Upper lobe of left lung (tissue), 6 donors: ENCODE data around the gene CFHR5. TPM values are rescaled to one million over a fixed set of nuclear protein-coding genes. Genes with fewer than 3 reads are reported as not detected.

ENCODE experiments used
- ATAC-seq, 2 donors: fragments of 200-7000 bp; cut with Tn5 transposase; one replicate each; pipeline ENCODE4 v1.9.1; 2022; ENCODE audit warnings: mild to moderate bottlenecking in 2 of 2, moderate library complexity in 2 of 2; ENCODE audit not compliant: low FRiP score in 2 of 2
- DNase-seq, 2 donors: peaks; one replicate each; pipeline ENCODE4 v3.0.0-alpha.2; 2019 to 2020
- H3K27ac ChIP-seq, 4 donors: fragments of 200-600 bp; sonication (generic); one replicate each; pipeline ENCODE4 v1.5.1; 2016 to 2019
- H3K27me3 ChIP-seq, 4 donors: fragments of 200-600 bp; sonication (generic); one replicate each; pipeline ENCODE4 v1.5.1; 2017 to 2019
- H3K36me3 ChIP-seq, 4 donors: fragments of 200-600 bp; sonication (generic); one replicate each; pipeline ENCODE4 v1.5.1; 2016 to 2019
- H3K4me1 ChIP-seq, 4 donors: fragments of 200-600 bp; sonication (generic); one replicate each; pipeline ENCODE4 v1.5.1; 2018 to 2019
- H3K4me3 ChIP-seq, 4 donors: fragments of 200-600 bp; sonication (generic); one replicate each; pipeline ENCODE4 v1.5.1; 2017 to 2019; ENCODE audit warnings: mild to moderate bottlenecking in 2 of 4, moderate library complexity in 1 of 4
- H3K9me3 ChIP-seq, 4 donors: fragments of 200-600 bp; sonication (generic); one replicate each; pipeline ENCODE4 v1.5.1; 2018 to 2019
- EP300 ChIP-seq, 4 donors: sonication (generic); formaldehyde crosslinking; IDR thresholded peaks; one replicate each; pipeline ENCODE4 v1.5.1; 2017; ENCODE audit warnings: antibody characterized with exemption in 4 of 4, control low read depth in 2 of 4
- POLR2A ChIP-seq, 4 donors: fragments of 450-650 bp; IDR thresholded peaks; one replicate each; pipeline ENCODE4 v1.5.1; 2016 to 2017; ENCODE audit warnings: antibody characterized with exemption in 4 of 4, mild to moderate bottlenecking in 2 of 4
- POLR2AphosphoS5 ChIP-seq, 2 donors: sonication (generic); formaldehyde crosslinking; IDR thresholded peaks; one replicate each; pipeline ENCODE4 v1.5.1; 2017; ENCODE audit warnings: antibody characterized with exemption in 2 of 2
- WGBS, 2 donors: methylation state at CpG; one replicate each; pipeline ENCODE4 v1.1.5; 2017 to 2018; 5-methylcytosine and 5-hydroxymethylcytosine counted together
- small RNA-seq, 4 donors: library from RNA; depleted of rRNA; stranded (forward); fragments of <200 nt; gene quantifications; one replicate each; pipeline ENCODE3, GENCODE V24; 2016
- total RNA-seq, 6 donors: library from RNA; depleted of rRNA in 4 of 6; stranded (reverse); fragments of >200 nt in 4 of 6; gene quantifications; one replicate each; pipeline versions ENCODE4 v1.1.0 to v1.2.1, GENCODE V29; 2016 to 2021
- TF ChIP-seq, protein P1 (sequence below), 6 experiments: fragments of 450-650 bp in 4 of 6; fragments of 200-600 bp in 2 of 6; sonication (generic) in 2 of 6; IDR thresholded peaks; one replicate each; pipeline ENCODE4 v1.5.1; 2016 to 2019; ENCODE audit warnings: antibody characterized with exemption in 6 of 6
- donor health status: DM: no; HTN: no; CAD: no; lungs with moderate emphysema.
- donor health status: DM: no; HTN: yes; CAD: no; lungs with severe emphysema.

CFHR5 gene
- total RNA-seq, 6 donors from 2014 or later = not detected

DNA sequence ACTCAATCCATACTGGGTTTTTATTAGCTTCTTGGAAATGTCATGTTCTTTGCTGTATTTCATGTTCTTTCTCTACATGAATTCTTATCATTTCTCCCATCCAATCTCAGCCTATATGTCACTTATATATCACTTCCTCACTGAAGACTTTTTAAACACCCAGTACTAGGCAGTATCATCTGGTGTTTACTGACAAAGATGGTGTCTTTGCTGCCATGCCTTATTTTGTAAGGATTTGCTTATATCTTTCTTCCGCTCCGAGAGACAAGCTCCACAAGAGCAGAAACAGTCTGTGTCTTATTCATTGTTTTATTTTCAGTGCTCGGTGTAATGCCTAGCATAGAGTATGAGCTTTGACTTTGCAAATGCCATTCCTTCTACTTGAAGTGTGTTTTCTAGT is 59.5 kb downstream of the CFHR5 start:
- Histone ChIP-seq H3K27me3 (no peaks in the 10 kb centered on the region), H3K9me3 (no peaks in the 10 kb centered on the region), H3K36me3 (no peaks in the 10 kb centered on the region), H3K4me3 (no peak overlapping the region), H3K27ac (no peak overlapping the region), H3K4me1 (no peaks in the 10 kb centered on the region)
- ATAC-seq (no peak), DNase-seq (no peak)
- 83 to 89% methylated on average over 3 of the region's 3 CpGs for WGBS, 2 donors
- TF ChIP-seq EP300 (IDR thresholded peaks at IDR 0.05) (no peak), POLR2A (IDR thresholded peaks at IDR 0.05) (no peak), POLR2AphosphoS5 (IDR thresholded peaks at IDR 0.05) (no peak)
- TF ChIP-seq, protein P1, sequence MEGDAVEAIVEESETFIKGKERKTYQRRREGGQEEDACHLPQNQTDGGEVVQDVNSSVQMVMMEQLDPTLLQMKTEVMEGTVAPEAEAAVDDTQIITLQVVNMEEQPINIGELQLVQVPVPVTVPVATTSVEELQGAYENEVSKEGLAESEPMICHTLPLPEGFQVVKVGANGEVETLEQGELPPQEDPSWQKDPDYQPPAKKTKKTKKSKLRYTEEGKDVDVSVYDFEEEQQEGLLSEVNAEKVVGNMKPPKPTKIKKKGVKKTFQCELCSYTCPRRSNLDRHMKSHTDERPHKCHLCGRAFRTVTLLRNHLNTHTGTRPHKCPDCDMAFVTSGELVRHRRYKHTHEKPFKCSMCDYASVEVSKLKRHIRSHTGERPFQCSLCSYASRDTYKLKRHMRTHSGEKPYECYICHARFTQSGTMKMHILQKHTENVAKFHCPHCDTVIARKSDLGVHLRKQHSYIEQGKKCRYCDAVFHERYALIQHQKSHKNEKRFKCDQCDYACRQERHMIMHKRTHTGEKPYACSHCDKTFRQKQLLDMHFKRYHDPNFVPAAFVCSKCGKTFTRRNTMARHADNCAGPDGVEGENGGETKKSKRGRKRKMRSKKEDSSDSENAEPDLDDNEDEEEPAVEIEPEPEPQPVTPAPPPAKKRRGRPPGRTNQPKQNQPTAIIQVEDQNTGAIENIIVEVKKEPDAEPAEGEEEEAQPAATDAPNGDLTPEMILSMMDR (IDR thresholded peaks at IDR 0.05) = no peak

DNA sequence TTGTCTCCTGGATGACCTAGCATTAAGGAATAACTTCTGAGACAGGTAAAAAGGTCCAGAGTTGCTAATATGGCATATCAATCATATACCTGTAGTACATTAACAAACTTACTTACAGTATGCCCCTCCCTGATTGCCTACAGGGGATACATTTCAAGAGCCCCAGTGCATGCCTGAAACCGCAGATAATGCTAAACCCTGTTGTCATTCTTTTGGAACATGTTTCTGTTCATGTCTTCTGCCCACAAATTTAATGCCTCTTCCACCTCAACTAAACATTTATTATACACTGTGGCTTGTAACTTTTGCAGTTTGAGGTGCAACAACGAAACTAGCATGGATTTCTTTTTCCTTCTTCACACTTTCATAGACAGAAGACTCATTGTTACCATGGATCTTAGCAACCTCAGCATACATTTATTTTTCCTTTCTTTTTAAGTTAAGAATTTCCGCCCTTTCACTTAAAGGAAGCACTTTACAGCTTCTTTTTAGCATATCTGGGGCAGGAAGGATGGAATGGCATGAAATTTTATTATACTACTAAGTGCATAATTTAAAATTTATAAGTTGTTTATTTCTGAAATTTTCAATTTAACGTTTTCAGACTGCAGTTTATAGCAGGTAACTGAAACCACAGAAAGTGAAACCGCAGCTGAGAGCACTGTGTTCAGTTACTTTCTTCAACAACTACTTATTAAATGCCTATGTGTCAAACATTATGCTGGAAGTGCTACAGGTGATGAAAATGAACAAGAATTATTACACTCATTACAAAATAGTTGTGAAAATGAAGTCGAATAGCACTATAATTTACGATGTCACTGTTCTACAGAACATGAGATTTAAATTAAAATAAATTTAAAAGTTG is 64.4 kb downstream of the CFHR5 start:
- Histone ChIP-seq H3K4me3 (no peak overlapping the region), H3K36me3 (no peaks in the 10 kb centered on the region), H3K4me1 (no peaks in the 10 kb centered on the region), H3K27me3 (no peaks in the 10 kb centered on the region), H3K27ac (no peak overlapping the region), H3K9me3 (no peaks in the 10 kb centered on the region)
- ATAC-seq (no peak), DNase-seq (no peak)
- no peak for TF ChIP-seq POLR2AphosphoS5 (IDR thresholded peaks at IDR 0.05)
- TF ChIP-seq POLR2A (IDR thresholded peaks at IDR 0.05) = no peak
- no peak for TF ChIP-seq EP300 (IDR thresholded peaks at IDR 0.05)
- TF ChIP-seq, protein P1 (IDR thresholded peaks at IDR 0.05) = no peak
- 79 to 81% methylated on average over 7 of the region's 7 CpGs for WGBS, 2 donors

DNA sequence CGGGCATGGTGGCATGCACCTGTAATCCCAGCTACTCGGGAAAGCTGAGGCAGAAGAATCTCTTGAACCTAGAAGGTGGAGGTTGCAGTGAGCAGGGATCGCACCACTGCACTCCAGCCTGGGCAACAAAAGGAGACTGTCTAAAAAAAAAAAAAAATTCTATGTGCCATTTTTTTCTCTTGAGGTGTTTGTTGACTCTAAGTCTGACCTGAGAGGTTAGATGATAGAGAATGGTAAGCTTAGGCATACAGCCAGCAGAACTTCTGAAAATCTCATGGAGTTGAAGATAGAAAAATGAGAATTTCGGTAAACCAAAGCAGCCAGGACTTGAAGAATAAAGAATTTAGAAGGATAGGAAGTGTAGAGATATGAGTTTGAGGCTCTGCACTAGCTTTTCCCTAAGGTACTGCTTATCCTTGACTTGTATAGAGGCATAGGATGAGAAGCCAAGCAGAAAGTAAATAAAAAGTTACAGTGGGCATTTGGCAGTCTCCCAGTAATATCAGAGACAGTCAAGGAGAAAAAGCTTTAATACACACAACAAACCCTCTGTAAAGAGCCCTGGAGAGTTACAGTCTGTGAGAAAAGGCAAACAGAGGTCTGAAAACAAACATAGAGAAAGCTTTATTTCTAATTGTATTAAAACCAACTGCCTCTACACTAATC is 65.5 kb downstream of the CFHR5 start:
- Histone ChIP-seq H3K27ac (no peak overlapping the region), H3K36me3 (no peaks in the 10 kb centered on the region), H3K4me1 (no peaks in the 10 kb centered on the region), H3K27me3 (no peaks in the 10 kb centered on the region), H3K4me3 (no peak overlapping the region), H3K9me3 (no peaks in the 10 kb centered on the region)
- 63 to 84% methylated on average over 4 of the region's 4 CpGs for WGBS, 2 donors
- DNase-seq (no peak), ATAC-seq (no peak)
- TF ChIP-seq EP300 (IDR thresholded peaks at IDR 0.05) (no peak), POLR2AphosphoS5 (IDR thresholded peaks at IDR 0.05) (no peak), POLR2A (IDR thresholded peaks at IDR 0.05) (no peak)
- TF ChIP-seq, protein P1 (IDR thresholded peaks at IDR 0.05) = no peak

DNA sequence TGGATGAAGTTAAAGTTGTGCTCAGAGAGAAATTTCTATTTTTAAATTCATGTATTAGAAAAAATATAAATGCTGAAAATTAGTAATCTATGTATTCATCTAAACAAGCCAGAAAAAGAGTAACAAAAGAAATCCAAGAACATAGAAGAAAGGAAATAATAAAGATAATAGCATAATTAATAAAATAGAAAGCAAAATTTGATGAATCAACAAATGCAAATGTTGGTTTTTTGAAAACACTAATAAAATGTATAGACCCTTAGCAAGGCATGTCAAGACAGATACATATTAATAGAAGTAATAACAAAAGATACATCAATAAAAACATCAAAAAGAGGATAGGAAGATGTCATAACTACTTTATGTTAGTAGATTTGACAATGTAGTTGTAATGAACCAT is 71.7 kb downstream of the CFHR5 start:
- Histone ChIP-seq H3K9me3 (no peaks in the 10 kb centered on the region), H3K27ac (no peak overlapping the region), H3K27me3 (no peaks in the 10 kb centered on the region), H3K4me1 (no peaks in the 10 kb centered on the region), H3K4me3 (no peak overlapping the region), H3K36me3 (no peaks in the 10 kb centered on the region)
- TF ChIP-seq POLR2A (IDR thresholded peaks at IDR 0.05) = no peak
- TF ChIP-seq EP300 (IDR thresholded peaks at IDR 0.05) = no peak
- TF ChIP-seq, protein P1 (IDR thresholded peaks at IDR 0.05) = no peak
- TF ChIP-seq POLR2AphosphoS5 (IDR thresholded peaks at IDR 0.05) = no peak
- DNase-seq (no peak), ATAC-seq (no peak)

Small RNAs within 50 kb of the gene (small RNA-seq; reads per million reads assigned to genes)
- 0 reads per million in 4 donors for gene AL139418.1

Other genes starting within 250 kb of the CFHR5 start
- under 1 TPM in 3 of 6 donors, not detected in 3; 0.17 to 0.61 (median 0.37) TPM for gene CFHR3, start 202.7 kb upstream of the CFHR5 start, total RNA-seq
- gene CFHR1, start 157.8 kb upstream of the CFHR5 start, total RNA-seq = 1 to 10 TPM in 1 of 6 donors, under 1 TPM in 1, not detected in 4; 0.81 to 1.0 TPM
- gene CFHR4, start 89.5 kb upstream of the CFHR5 start, total RNA-seq = not detected
- under 1 TPM in 1 of 6 donors, not detected in 5; 0.40 TPM for gene CFHR2, start 33.8 kb upstream of the CFHR5 start, total RNA-seq
- gene F13B, start 89.7 kb downstream of the CFHR5 start, total RNA-seq = not detected
- gene ASPM, start 169.1 kb downstream of the CFHR5 start, total RNA-seq = 1 to 10 TPM in 4 of 6 donors, under 1 TPM in 2; under 0.01 to 2.7 (median 1.1) TPM
- 10 to 100 TPM in 3 of 6 donors, 1 to 10 TPM in 3; 3.2 to 16.9 (median 9.2) TPM for gene ZBTB41, start 223.7 kb downstream of the CFHR5 start, total RNA-seq